H1 (cell line): ENCODE measurements around the gene FPGS. TPM values are rescaled to one million over a fixed set of nuclear protein-coding genes. Genes with fewer than 3 reads are reported as not detected.
"Not testable (repeated sequence)": the region's sequence is repeated elsewhere in the genome, so short reads cannot be mapped to it uniquely, and the experiment has no call there.

Experiments
- CTCF ChIA-PET: fragments of 300-600 bp; sonication (Branson Sonifier 250); formaldehyde crosslinking; loops from one replicate; lab custom pipeline; 2021; ENCODE audit not compliant: partially characterized antibody; lab: Charles Lee
- POLR2A ChIA-PET: fragments of 300-600 bp; sonication (Branson Sonifier 250); formaldehyde crosslinking; loops from one replicate; lab custom pipeline; 2021; ENCODE audit warnings: inconsistent platforms; ENCODE audit not compliant: partially characterized antibody; lab: Charles Lee
- DNase-seq, 2 experiments: peaks; one replicate each; pipeline versions ENCODE4 v3.0.0 to v3.0.0-alpha.2; 2010 to 2022; ENCODE audit warnings: low spot score in 2 of 2, low read depth in 1 of 2, mixed read lengths in 1 of 2
- FAIRE-seq: peaks from 2 replicates; lab custom pipeline; 2011; peaks lifted over from hg19 to GRCh38; lab: Jason Lieb, UNC
- H2AFZ ChIP-seq: 2 replicates; pipeline ENCODE4 v1.8.1; 2012; ENCODE audit warnings: low read length, inconsistent platforms
- H2AK5ac ChIP-seq: 2 replicates; pipeline ENCODE4 v1.6.1; 2013; ENCODE audit warnings: low read depth, low read length
- H2BK120ac ChIP-seq: replicated peaks from 2 replicates; pipeline ENCODE3; 2013; ENCODE audit warnings: low read depth, low read length, inconsistent platforms
- H2BK12ac ChIP-seq: 2 replicates; pipeline ENCODE4 v1.6.1; 2013; ENCODE audit warnings: low read depth, low read length
- H2BK15ac ChIP-seq: 2 replicates; pipeline ENCODE4 v1.6.1; 2013; ENCODE audit warnings: low read length
- H2BK20ac ChIP-seq: 2 replicates; pipeline ENCODE4 v1.6.1; 2013; ENCODE audit warnings: low read length
- H2BK5ac ChIP-seq: 2 replicates; pipeline ENCODE4 v1.6.1; 2013; ENCODE audit warnings: low read depth, low read length
- H3K14ac ChIP-seq: 2 replicates; pipeline ENCODE4 v1.6.1; 2013; ENCODE audit warnings: inconsistent platforms; ENCODE audit not compliant: insufficient read length
- H3K18ac ChIP-seq: 2 replicates; pipeline ENCODE4 v1.6.1; 2013; ENCODE audit warnings: low read length; ENCODE audit errors: extremely low read depth
- H3K23ac ChIP-seq: 2 replicates; pipeline ENCODE4 v1.6.1; 2013; ENCODE audit warnings: inconsistent platforms; ENCODE audit not compliant: insufficient read length
- H3K23me2 ChIP-seq: 2 replicates; pipeline ENCODE4 v1.6.1; 2013; ENCODE audit warnings: low read depth, low read length
- H3K27ac ChIP-seq: 2 replicates; pipeline ENCODE4 v1.6.1; 2011; ENCODE audit warnings: low read depth, low read length, inconsistent platforms
- H3K27me3 ChIP-seq, 4 experiments: replicated peaks in 1 of 4; 1 replicate in 1 of 4; 2 replicates in 3 of 4; pipeline versions ENCODE4 v1.6.1 to v1.8.1; 2011 to 2013; ENCODE audit warnings: low read length in 3 of 4, mild to moderate bottlenecking in 3 of 4, inconsistent platforms in 2 of 4, mixed read lengths in 2 of 4, moderate library complexity in 1 of 4; ENCODE audit not compliant: control insufficient read depth in 3 of 4, insufficient read depth in 3 of 4; ENCODE audit errors: extremely low read depth in 1 of 4
- H3K36me3 ChIP-seq, 4 experiments: 2 replicates each; pipeline versions ENCODE4 v1.6.1 to v1.8.1; 2011 to 2013; ENCODE audit warnings: mild to moderate bottlenecking in 4 of 4, low read length in 3 of 4, moderate library complexity in 2 of 4, control low read depth in 1 of 4, inconsistent platforms in 1 of 4; ENCODE audit not compliant: insufficient read depth in 4 of 4, control insufficient read depth in 2 of 4
- H3K4ac ChIP-seq: replicated peaks from 2 replicates; pipeline ENCODE3; 2013; ENCODE audit warnings: low read length, low read depth, mixed read lengths, inconsistent platforms; ENCODE audit not compliant: insufficient read length
- H3K4me1 ChIP-seq, 4 experiments: replicated peaks in 1 of 4; 1 replicate in 1 of 4; 2 replicates in 3 of 4; pipeline versions ENCODE4 v1.6.1 to v1.8.1; 2011 to 2013; ENCODE audit warnings: low read length in 3 of 4, inconsistent platforms in 2 of 4, mixed read lengths in 1 of 4; ENCODE audit not compliant: insufficient read depth in 4 of 4, control insufficient read depth in 3 of 4
- H3K4me2 ChIP-seq, 2 experiments: 2 replicates each; pipeline versions ENCODE4 v1.6.1 to v1.8.1; 2011 to 2013; ENCODE audit warnings: low read depth in 2 of 2, low read length in 2 of 2, control low read depth in 1 of 2, inconsistent platforms in 1 of 2, mild to moderate bottlenecking in 1 of 2; ENCODE audit not compliant: insufficient read depth in 1 of 2
- H3K4me3 ChIP-seq, 4 experiments: fragments of 200-600, 300-600 bp in 1 of 4; sonication (generic), shearing (Covaris generic), sonication (Bioruptor Twin) in 1 of 4; 2 replicates each; pipeline versions ENCODE4 v1.5.1 to v1.8.1; 2011 to 2016; ENCODE audit warnings: low read length in 4 of 4, low read depth in 3 of 4, control low read depth in 2 of 4, inconsistent platforms in 2 of 4, mild to moderate bottlenecking in 2 of 4, mixed read lengths in 1 of 4, moderate library complexity in 1 of 4; ENCODE audit not compliant: insufficient read depth in 2 of 4; ENCODE audit errors: extremely low read depth in 1 of 4
- H3K56ac ChIP-seq: replicated peaks from 2 replicates; pipeline ENCODE3; 2013; ENCODE audit warnings: low read depth, mild to moderate bottlenecking, mixed read lengths, low read length, inconsistent platforms; ENCODE audit not compliant: insufficient read length
- H3K79me1 ChIP-seq: 2 replicates; pipeline ENCODE4 v1.6.1; 2013; ENCODE audit warnings: low read depth, low read length, control low read depth
- H3K79me2 ChIP-seq, 2 experiments: 2 replicates each; pipeline versions ENCODE4 v1.6.1 to v1.8.1; 2012 to 2013; ENCODE audit warnings: low read length in 2 of 2, mild to moderate bottlenecking in 2 of 2, inconsistent platforms in 1 of 2; ENCODE audit not compliant: insufficient read depth in 2 of 2, control insufficient read depth in 1 of 2
- H3K9ac ChIP-seq, 4 experiments: replicated peaks in 1 of 4; 1 replicate in 1 of 4; 2 replicates in 3 of 4; pipeline versions ENCODE4 v1.6.1 to v1.8.1; 2011 to 2013; ENCODE audit warnings: low read depth in 3 of 4, low read length in 3 of 4, control low read depth in 2 of 4, mild to moderate bottlenecking in 2 of 4, moderate library complexity in 2 of 4, inconsistent platforms in 1 of 4; ENCODE audit errors: extremely low read depth in 1 of 4
- H3K9me3 ChIP-seq, 2 experiments: 2 replicates each; pipeline versions ENCODE4 v1.6.1 to v1.8.1; 2012 to 2013; ENCODE audit warnings: mild to moderate bottlenecking in 2 of 2, moderate library complexity in 2 of 2, control low read depth in 1 of 2, inconsistent platforms in 1 of 2, low read depth in 1 of 2, low read length in 1 of 2, mixed read lengths in 1 of 2; ENCODE audit not compliant: insufficient read depth in 2 of 2
- H4K20me1 ChIP-seq, 2 experiments: replicated peaks in 1 of 2; 2 replicates each; pipeline versions ENCODE3 to v1.8.1; 2011 to 2013; ENCODE audit warnings: inconsistent platforms in 2 of 2, low read length in 2 of 2, mild to moderate bottlenecking in 1 of 2; ENCODE audit not compliant: insufficient read depth in 2 of 2, control insufficient read depth in 1 of 2
- H4K5ac ChIP-seq: 2 replicates; pipeline ENCODE4 v1.6.1; 2013; ENCODE audit warnings: low read length, low read depth, mixed read lengths, inconsistent platforms; ENCODE audit not compliant: insufficient read length
- H4K8ac ChIP-seq: 2 replicates; pipeline ENCODE4 v1.8.0; 2013; ENCODE audit warnings: mild to moderate bottlenecking, moderate library complexity, low read length, inconsistent platforms; ENCODE audit not compliant: insufficient read depth; ENCODE audit errors: extremely low read depth
- H4K91ac ChIP-seq: replicated peaks from 2 replicates; pipeline ENCODE3; 2013; ENCODE audit warnings: low read length, mixed read lengths, inconsistent platforms; ENCODE audit not compliant: insufficient read length
- CEBPB ChIP-seq: IDR thresholded peaks from 2 replicates; pipeline ENCODE4 v1.6.1; 2012; ENCODE audit warnings: low read depth, low read length
- CHD2 ChIP-seq: IDR thresholded peaks from 2 replicates; pipeline ENCODE4 v1.6.1; 2012; ENCODE audit warnings: low read length, improper control_type of control experiment
- POLR2A ChIP-seq, 2 experiments: IDR thresholded peaks; 1 replicate in 1 of 2; 2 replicates in 1 of 2; pipeline ENCODE4 v1.6.1; 2011; ENCODE audit warnings: low read depth in 2 of 2, low read length in 2 of 2, mild to moderate bottlenecking in 2 of 2; ENCODE audit errors: control extremely low read depth in 1 of 2
- SAP30 ChIP-seq: fragments of 300-600 bp; sonication (generic); IDR thresholded peaks from 2 replicates; pipeline ENCODE4 v1.7.1; 2012; ENCODE audit warnings: low read length, moderate library complexity, mild to moderate bottlenecking, inconsistent platforms; ENCODE audit not compliant: insufficient read depth, insufficient replicate concordance
- SIX5 ChIP-seq: IDR thresholded peaks from 2 replicates; pipeline ENCODE4 v1.6.1; 2011; ENCODE audit warnings: mild to moderate bottlenecking, low read depth, low read length
- ZNF274 ChIP-seq: IDR thresholded peaks from 2 replicates; pipeline ENCODE4 v1.7.0; 2012; ENCODE audit warnings: low read length, borderline replicate concordance; ENCODE audit errors: extremely low read depth
- WGBS, 2 experiments: shearing (Covaris generic) in 1 of 2; methylation state at CpG; one replicate each; pipeline versions ENCODE4 v1.1.6 to v1.1.7; 2013 to 2015; ENCODE audit warnings: low lambda C conversion rate in 2 of 2, mixed read lengths in 2 of 2, inconsistent platforms in 1 of 2, low coverage in 1 of 2, missing lambda C conversion rate in 1 of 2; ENCODE audit not compliant: insufficient replicate concordance in 2 of 2, insufficient coverage in 1 of 2, insufficient read length in 1 of 2; ENCODE audit errors: extremely low coverage in 1 of 2, missing lambda C conversion rate in 1 of 2; 5-methylcytosine and 5-hydroxymethylcytosine counted together
- polyA plus RNA-seq, 7 experiments: library from polyadenylated mRNA; depleted of rRNA in 3 of 7; stranded (reverse) in 5 of 7; unstranded in 2 of 7; fragments of >200 nt in 5 of 7; fragments of 200-250 nt in 2 of 7; gene quantifications; 1 replicate in 5 of 7; 2 replicates in 1 of 7; 4 replicates in 1 of 7; pipeline versions ENCODE4 v1.2.1 to v1.2.3, GENCODE V29; 2011 to 2013; ENCODE audit warnings: missing spikeins in 2 of 7, mixed read lengths in 2 of 7
- total RNA-seq: library from RNA; stranded (reverse); fragmentation: NEBNext Ultra II Directional; extraction: Animal tissue kit (Norgen Biotek cat#: 25700); gene quantifications from 2 replicates; pipeline ENCODE4 v1.2.1, GENCODE V29; 2021
- TF ChIP-seq, protein P1 (sequence below): IDR thresholded peaks from 2 replicates; pipeline ENCODE4 v1.6.1; 2011; ENCODE audit warnings: low read length, improper control_type of control experiment

The FPGS gene
- total and polyA plus RNA-seq, 2 of the 8 experiments (the other 6 are each of a cell fraction or from before 2014, with no cell fraction given): 62.4 to 83.0 TPM

DNA sequence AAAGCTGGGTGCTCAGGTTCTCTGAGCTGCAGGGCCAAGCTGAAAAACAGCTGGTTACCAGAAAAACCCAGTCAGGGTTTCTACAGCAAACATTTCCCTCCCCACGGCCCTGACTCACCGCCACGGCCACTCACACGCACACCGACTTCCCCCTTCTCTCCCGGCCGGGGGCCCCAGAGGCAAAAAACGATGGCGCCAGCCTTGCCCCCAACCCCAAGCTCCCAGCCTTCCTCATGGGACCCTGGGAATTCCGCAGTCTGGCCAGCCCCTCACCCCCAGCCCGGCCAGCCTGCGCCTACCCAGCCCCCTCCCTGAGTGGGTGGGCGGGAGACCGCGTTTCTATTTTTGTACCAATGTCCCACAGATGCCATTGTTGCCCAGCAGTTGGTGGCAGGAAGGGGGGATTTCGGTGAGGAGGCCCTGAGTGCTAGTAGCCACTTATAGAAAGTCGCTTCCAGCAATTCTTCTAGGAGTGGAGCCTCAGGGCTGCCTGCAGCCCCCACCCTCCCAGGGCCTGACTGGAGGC, 33.4 kb downstream of the FPGS start (continued):
- TF ChIP-seq CEBPB (no peak), SIX5 (no peak), POLR2A (IDR thresholded peaks at IDR 0.05; ENCODE audit: control extremely low read depth in 1 of 2, low read depth in 2 of 2, low read length in 2 of 2) (no peak), CHD2 (no peak), SAP30 (no peak), ZNF274 (no peak)
- TF ChIP-seq, protein P1, sequence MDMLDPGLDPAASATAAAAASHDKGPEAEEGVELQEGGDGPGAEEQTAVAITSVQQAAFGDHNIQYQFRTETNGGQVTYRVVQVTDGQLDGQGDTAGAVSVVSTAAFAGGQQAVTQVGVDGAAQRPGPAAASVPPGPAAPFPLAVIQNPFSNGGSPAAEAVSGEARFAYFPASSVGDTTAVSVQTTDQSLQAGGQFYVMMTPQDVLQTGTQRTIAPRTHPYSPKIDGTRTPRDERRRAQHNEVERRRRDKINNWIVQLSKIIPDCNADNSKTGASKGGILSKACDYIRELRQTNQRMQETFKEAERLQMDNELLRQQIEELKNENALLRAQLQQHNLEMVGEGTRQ: no peak

DNA sequence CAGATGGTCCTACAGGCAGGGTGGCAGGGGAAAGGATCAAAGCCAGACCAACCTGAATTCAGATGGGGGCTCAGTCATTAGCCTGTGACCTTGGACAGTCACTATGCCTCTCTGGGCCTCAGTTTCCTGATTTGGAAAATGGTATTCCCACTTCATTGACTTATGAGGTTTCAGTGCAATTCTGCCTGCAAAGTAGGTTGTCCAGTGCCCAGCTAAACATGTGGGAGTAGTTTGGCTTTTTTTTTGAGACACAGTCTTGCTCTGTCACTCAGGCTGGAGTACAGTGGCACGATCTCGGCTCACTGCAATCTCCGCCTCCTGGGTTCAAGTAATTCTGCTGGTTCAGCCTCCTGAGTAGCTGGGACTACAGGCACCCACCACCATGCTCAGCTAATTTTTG, 33.9 kb downstream of the FPGS start:
- not testable (repeated sequence) for H3K9ac ChIP-seq, H3K14ac ChIP-seq, H3K23me2 ChIP-seq, H3K27ac ChIP-seq, H2BK12ac ChIP-seq, H2BK20ac ChIP-seq, H3K56ac ChIP-seq, FAIRE-seq, H2AFZ ChIP-seq, H4K5ac ChIP-seq, H3K18ac ChIP-seq, H2BK120ac ChIP-seq, H3K9me3 ChIP-seq, H2AK5ac ChIP-seq, H2BK5ac ChIP-seq, H3K4ac ChIP-seq, H3K4me1 ChIP-seq, H2BK15ac ChIP-seq, H3K27me3 ChIP-seq, H3K23ac ChIP-seq, H4K8ac ChIP-seq, H3K79me2 ChIP-seq, H4K91ac ChIP-seq, H3K4me3 ChIP-seq, H3K36me3 ChIP-seq, H4K20me1 ChIP-seq, H3K4me2 ChIP-seq, H3K79me1 ChIP-seq, DNase-seq
- WGBS, 2 experiments: 100% methylated on average over 3 of the region's 3 CpGs; no CpG with 5 or more reads in 1 of the 2 experiments
- POLR2A ChIA-PET: interaction anchor here (1.0 to 1.1 kb wide), 2 partner anchors 11 to 49 kb away, joined by 3 read pairs; no protein-coding TSS in a partner anchor
- CTCF ChIA-PET: interaction anchor here (0.7 to 7.9 kb wide), 10 partner anchors 10 to 101 kb away, joined by 3 to 51 read pairs (median 6); partner anchors contain the start of genes ENG and TOR2A
